ENCODE results near the gene ATF7IP2. TPM values are rescaled to one million over a fixed set of nuclear protein-coding genes. Genes with fewer than 3 reads are reported as not detected.
A peak's percentile ranks its signal among the peaks of the same experiment; 100 is the strongest.

Gene ATF7IP2
- total and polyA plus RNA-seq, 9 of the 15 experiments (the other 6 are each of a cell fraction or from before 2014, with no cell fraction given) = 131 to 515 (median 196) TPM

GRCh38 chr16:10370096-10370726, 15.7 kb upstream of the ATF7IP2 start:
- Histone ChIP-seq H3K4me2 (ENCODE audit: insufficient read depth, low read length) (no peak overlapping the region), H3K9ac (ENCODE audit: insufficient read depth in 1 of 2, low read depth in 2 of 2, low read length in 2 of 2) (no peak overlapping the region), H3K36me3 (ENCODE audit: control insufficient read depth, insufficient read depth, low read length) (no peaks in the 10 kb centered on the region), H3K9me3 (replicated peaks; ENCODE audit: control insufficient read depth, insufficient read depth, low read depth, low read length) (no peaks in the 10 kb centered on the region), H3K27me3 (ENCODE audit: control insufficient read depth in 2 of 2, insufficient read depth in 2 of 2, low read length in 2 of 2) (no peaks in the 10 kb centered on the region), H3K27ac (ENCODE audit: extremely low read depth, low read depth, low read length) (no peak overlapping the region), H3K4me3 (no peak overlapping the region), H3K4me1 (replicated peaks in 1 of 2; ENCODE audit: control insufficient read depth in 2 of 2, insufficient read depth in 2 of 2, low read length in 2 of 2) (peaks cover 0 to 3% of the 10 kb centered on the region in 2 experiments; a peak in 1 of 5 replicates), H4K20me1 (replicated peaks; ENCODE audit: control insufficient read depth, insufficient read depth, low read length) (no peaks in the 10 kb centered on the region), H3K79me2 (ENCODE audit: control insufficient read depth, insufficient read depth, low read length) (no peaks in the 10 kb centered on the region), H3K9me1 (ENCODE audit: control insufficient read depth, insufficient read depth, low read length) (no peaks in the 10 kb centered on the region), H2AFZ (ENCODE audit: low read depth, low read length) (peak overlapping the region; percentile 47; the same call in 1 of the 2 replicates)
- DNase-seq (ENCODE audit: extremely low read depth in 1 of 4, low spot score in 3 of 4) = no peak
- FAIRE-seq = no peak
- 30% methylated on average over 4 of the region's 4 CpGs for WGBS (ENCODE audit: insufficient coverage, low coverage, missing lambda C conversion rate)
- ChIA-PET CTCF (ENCODE audit: low intra/inter-chr PET ratio) (no interaction called here), POLR2A (interaction anchor here (0.6 to 1.7 kb wide), 2 partner anchors 16 to 144 kb away, joined by 4 to 6 read pairs; partner anchors contain the start of gene ATF7IP2)
- intact Hi-C loops (cut with micrococcal nuclease) = no loop called here
- ATAC-seq = 0 out of 3 replicates have a peak, but pooled peaks have one; percentile 39
- in situ Hi-C loops (cut with MboI) = no loop called here
- BruUV-seq (replicated peaks) = no TSS peak
- no peak for TF ChIP-seq IFI16 (CRISPR knock-in tag; IDR thresholded peaks at IDR 0.05)
- peak; percentile 48 to 57; a peak in 2 of 4 replicates for TF ChIP-seq KDM1A (IDR thresholded peaks at IDR 0.05)
- no peak for TF ChIP-seq EP400 (IDR thresholded peaks at IDR 0.05)
- TF ChIP-seq HDAC1 (IDR thresholded peaks at IDR 0.05) = peak in 1 of 2 experiments; percentile 20; a peak in 1 of 4 replicates
- 0 out of 4 replicates have a peak, but pooled peaks of 1 of the 2 experiments have one; percentile 25 for TF ChIP-seq TRIM24 (IDR thresholded peaks at IDR 0.05)
- TF ChIP-seq CBFA2T3 (IDR thresholded peaks at IDR 0.05) = peak; percentile 60
- no peak for TF ChIP-seq CUX1 (CRISPR knock-in tag; IDR thresholded peaks at IDR 0.05)
- peak; percentile 50; the same call in 1 of the 2 replicates for TF ChIP-seq DMBX1 (CRISPR knock-in tag; IDR thresholded peaks at IDR 0.05; ENCODE audit: borderline replicate concordance)
- TF ChIP-seq PRDM10 (IDR thresholded peaks at IDR 0.05; ENCODE audit: partially characterized antibody) = peak; percentile 62
- peak; percentile 66 for TF ChIP-seq L3MBTL2 (IDR thresholded peaks at IDR 0.05)
- TF ChIP-seq E2F6 (IDR thresholded peaks at IDR 0.05; ENCODE audit: borderline replicate concordance in 1 of 2, extremely low read depth in 1 of 2, insufficient read depth in 1 of 2, insufficient read length in 1 of 2, low read depth in 1 of 2, low read length in 1 of 2, poor library complexity in 1 of 2, severe bottlenecking in 1 of 2) = peak; percentile 29 to 54
- TF ChIP-seq CBFA2T2 (conservative IDR thresholded peaks at IDR 0.05) = 0 out of 2 replicates have a peak, but pooled peaks have one; percentile 22
